ENCODE results near the gene FAAP100. TPM values are rescaled to one million over a fixed set of nuclear protein-coding genes. Genes with fewer than 3 reads are reported as not detected.

FAAP100 gene
- total RNA-seq, 6 experiments from 2014 or later, result 21.9 to 27.7 (median 23.9) TPM

DNA sequence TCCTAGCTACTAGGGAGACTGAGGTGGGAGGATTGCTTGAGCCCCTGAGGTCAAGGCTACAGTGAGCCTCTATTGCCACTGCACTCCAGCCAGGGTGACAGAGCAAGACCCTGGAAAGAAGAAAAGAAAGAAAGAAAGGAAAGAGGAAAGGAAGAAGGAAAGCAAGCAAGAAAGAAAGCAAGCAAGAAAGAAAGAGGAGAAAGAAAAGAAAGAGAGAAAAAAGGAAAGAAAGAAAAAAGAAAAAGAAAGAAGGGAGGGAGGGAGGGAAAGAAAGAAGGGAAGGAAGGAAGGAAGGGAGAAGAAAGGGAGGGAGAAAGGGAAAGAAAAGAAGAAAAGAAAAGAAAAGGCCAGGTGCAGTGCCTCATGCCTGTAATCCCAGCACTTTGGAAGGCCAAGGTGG lies 48.5 kb downstream of the FAAP100 start:
- Mint-ChIP-seq H3K4me3 (no peak overlapping the region), H3K4me1 (ENCODE audit: low read depth) (peaks cover 7% of the 10 kb centered on the region), H3K27me3 (ENCODE audit: insufficient read depth) (peaks cover 21% of the 10 kb centered on the region), H3K9me3 (no peaks in the 10 kb centered on the region), H3K36me3 (ENCODE audit: low read depth) (peaks cover 1% of the 10 kb centered on the region; the same call in 1 of the 2 replicates), H3K27ac (no peak overlapping the region)
- DNase-seq, result no peak
- TF ChIP-seq CTCF (IDR thresholded peaks at IDR 0.05), result no peak

- TF ChIP-seq CTCF (IDR thresholded peaks at IDR 0.05), result no peak
- Mint-ChIP-seq H3K9me3 (no peaks in the 10 kb centered on the region), H3K36me3 (ENCODE audit: low read depth) (no peaks in the 10 kb centered on the region), H3K27me3 (ENCODE audit: insufficient read depth) (peaks cover 21% of the 10 kb centered on the region), H3K4me3 (no peak overlapping the region), H3K27ac (no peak overlapping the region), H3K4me1 (ENCODE audit: low read depth) (peaks cover 7% of the 10 kb centered on the region)
- no peak for DNase-seq
Measured at GRCh38 chr17:81502471-81503017, 49.6 kb downstream of the FAAP100 start.

- peak overlapping the region; percentile 16; the same call in 1 of the 2 replicates for H3K27ac Mint-ChIP-seq
- no peaks in the 10 kb centered on the region for H3K36me3 Mint-ChIP-seq (ENCODE audit: low read depth)
- peaks cover 7% of the 10 kb centered on the region for H3K4me1 Mint-ChIP-seq (ENCODE audit: low read depth)
- H3K27me3 Mint-ChIP-seq (ENCODE audit: insufficient read depth), result peaks cover 9% of the 10 kb centered on the region
- no peak overlapping the region for H3K4me3 Mint-ChIP-seq
- H3K9me3 Mint-ChIP-seq, result no peaks in the 10 kb centered on the region
- TF ChIP-seq CTCF (IDR thresholded peaks at IDR 0.05), result no peak
- no peak for DNase-seq
Measured at GRCh38 chr17:81500047-81500446, 52.1 kb downstream of the FAAP100 start.

GRCh38 chr17:81499601-81499970 lies 52.6 kb downstream of the FAAP100 start:
- Mint-ChIP-seq H3K27me3 (ENCODE audit: insufficient read depth) (peaks cover 9% of the 10 kb centered on the region), H3K4me3 (no peak overlapping the region), H3K27ac (no peak overlapping the region; the same call in 1 of the 2 replicates), H3K9me3 (no peaks in the 10 kb centered on the region), H3K4me1 (ENCODE audit: low read depth) (peaks cover 7% of the 10 kb centered on the region), H3K36me3 (ENCODE audit: low read depth) (no peaks in the 10 kb centered on the region)
- no peak for TF ChIP-seq CTCF (IDR thresholded peaks at IDR 0.05)
- DNase-seq, result no peak

GRCh38 chr17:81498953-81499600 lies 53.1 kb downstream of the FAAP100 start:
- no peaks in the 10 kb centered on the region for H3K36me3 Mint-ChIP-seq (ENCODE audit: low read depth)
- DNase-seq, result no peak
- peaks cover 7% of the 10 kb centered on the region for H3K4me1 Mint-ChIP-seq (ENCODE audit: low read depth)
- peaks cover 9% of the 10 kb centered on the region for H3K27me3 Mint-ChIP-seq (ENCODE audit: insufficient read depth)
- H3K27ac Mint-ChIP-seq, result no peak overlapping the region
- no peak overlapping the region for H3K4me3 Mint-ChIP-seq
- no peaks in the 10 kb centered on the region for H3K9me3 Mint-ChIP-seq
- TF ChIP-seq CTCF (IDR thresholded peaks at IDR 0.05), result no peak

Measured in HFFc6 (cell line).